Endometrial microvascular endothelial cells (primary cell): ENCODE measurements around the gene CEACAM4. TPM values are rescaled to one million over a fixed set of nuclear protein-coding genes. Genes with fewer than 3 reads are reported as not detected.

ENCODE experiments used
- total RNA-seq: library from RNA; depleted of rRNA; stranded (reverse); fragments of >200 nt; gene quantifications from one replicate; pipeline ENCODE4 v1.2.3, GENCODE V29; 2015; ENCODE audit errors: inconsistent ontology term

The CEACAM4 gene
- total RNA-seq, 1 donor from 2014 or later, result not detected

Other genes with a start within 250 kb of the CEACAM4 start
- gene EXOSC5, start 229.7 kb downstream of the CEACAM4 start, total RNA-seq, result 46.1 TPM
- 50.5 TPM for gene BCKDHA, start 229.3 kb downstream of the CEACAM4 start, total RNA-seq
- 2.3 TPM for gene B3GNT8, start 199.7 kb downstream of the CEACAM4 start, total RNA-seq
- 74.0 TPM for gene DMAC2, start 187.2 kb downstream of the CEACAM4 start, total RNA-seq
- not detected for gene ERICH4, start 183.9 kb downstream of the CEACAM4 start, total RNA-seq
- 1.5 TPM for gene CEACAM21, start 50.9 kb downstream of the CEACAM4 start, total RNA-seq
- not detected for gene CEACAM7, start 61.2 kb upstream of the CEACAM4 start, total RNA-seq
- gene CEACAM5, start 81.6 kb upstream of the CEACAM4 start, total RNA-seq, result not detected
- not detected for gene CEACAM6, start 128.5 kb upstream of the CEACAM4 start, total RNA-seq
- not detected for gene CEACAM3, start 169.5 kb upstream of the CEACAM4 start, total RNA-seq
- gene LYPD4, start 217.6 kb upstream of the CEACAM4 start, total RNA-seq, result not detected
- not detected for gene DMRTC2, start 218.0 kb upstream of the CEACAM4 start, total RNA-seq
- gene RPS19, start 233.2 kb upstream of the CEACAM4 start, total RNA-seq, result 1,714 TPM